Osteoblast (primary cell): ENCODE measurements around the gene ALLC. TPM values are rescaled to one million over a fixed set of nuclear protein-coding genes. Genes with fewer than 3 reads are reported as not detected.
"Not testable (repeated sequence)": the region's sequence is repeated elsewhere in the genome, so short reads cannot be mapped to it uniquely, and the experiment has no call there.

Experiments
- DNase-seq: peaks from one replicate; pipeline ENCODE4 v3.0.0; 2011; ENCODE audit warnings: low spot score, mixed read lengths; ENCODE audit not compliant: insufficient read length; ENCODE audit errors: missing footprints
- H2AFZ ChIP-seq: 2 replicates; pipeline ENCODE4 v1.6.0; 2011; ENCODE audit warnings: mild to moderate bottlenecking, low read length
- H3K27ac ChIP-seq: 2 replicates; pipeline ENCODE4 v1.5.1; 2011; ENCODE audit warnings: mild to moderate bottlenecking, low read depth, low read length, moderate library complexity
- H3K27me3 ChIP-seq: 2 replicates; pipeline ENCODE4 v1.6.0; 2012; ENCODE audit warnings: mild to moderate bottlenecking, control low read depth, inconsistent platforms, low read length, moderate library complexity; ENCODE audit not compliant: insufficient read depth
- H3K36me3 ChIP-seq: 2 replicates; pipeline ENCODE4 v1.5.1; 2011; ENCODE audit warnings: mild to moderate bottlenecking, low read length, control low read depth, moderate library complexity; ENCODE audit not compliant: insufficient read depth
- H3K4me1 ChIP-seq: 2 replicates; pipeline ENCODE4 v1.5.1; 2011; ENCODE audit warnings: mild to moderate bottlenecking, low read length, control low read depth, moderate library complexity; ENCODE audit not compliant: insufficient read depth
- H3K4me2 ChIP-seq: 2 replicates; pipeline ENCODE4 v1.6.0; 2011; ENCODE audit warnings: mild to moderate bottlenecking, low read length; ENCODE audit not compliant: insufficient read depth
- H3K4me3 ChIP-seq: fragments of 200-600 bp; sonication (generic); 3 replicates; pipeline ENCODE4 v1.5.1; 2012; ENCODE audit warnings: mild to moderate bottlenecking, low read length, inconsistent platforms; ENCODE audit not compliant: insufficient read depth
- H3K79me2 ChIP-seq: 2 replicates; pipeline ENCODE4 v1.6.0; 2012; ENCODE audit warnings: mild to moderate bottlenecking, low read length, control low read depth, inconsistent platforms; ENCODE audit not compliant: insufficient read depth
- H3K9me3 ChIP-seq: 2 replicates; pipeline ENCODE4 v1.5.1; 2011; ENCODE audit warnings: low read depth, low read length, control low read depth
- H4K20me1 ChIP-seq: 2 replicates; pipeline ENCODE4 v1.6.0; 2012; ENCODE audit warnings: mild to moderate bottlenecking, low read length, control low read depth; ENCODE audit not compliant: insufficient read depth
- CTCF ChIP-seq: IDR thresholded peaks from 2 replicates; pipeline ENCODE4 v1.5.1; 2011; ENCODE audit warnings: mild to moderate bottlenecking, low read depth, low read length, moderate library complexity; ENCODE audit errors: extremely low read depth
- total RNA-seq: library from RNA; depleted of rRNA; stranded (reverse); fragments of >200 nt; gene quantifications from 2 replicates; pipeline ENCODE4 v1.2.3, GENCODE V29; 2012

ALLC gene
- total RNA-seq, 1 donor, result not detected

- Histone ChIP-seq H3K4me2 (no peak overlapping the region), H2AFZ (no peak overlapping the region), H3K4me1 (no peaks in the 10 kb centered on the region), H4K20me1 (no peaks in the 10 kb centered on the region), H3K27ac (no peak overlapping the region), H3K4me3 (no peak overlapping the region), H3K9me3 (no peaks in the 10 kb centered on the region), H3K79me2 (no peaks in the 10 kb centered on the region), H3K36me3 (no peaks in the 10 kb centered on the region), H3K27me3 (no peaks in the 10 kb centered on the region)
- DNase-seq, result no peak
- TF ChIP-seq CTCF, result no peak
Observed at GRCh38 chr2:3610881-3611505, 47.0 kb upstream of the ALLC start.

GRCh38 chr2:3611589-3611988 lies 46.4 kb upstream of the ALLC start:
- H3K36me3 ChIP-seq, result no peaks in the 10 kb centered on the region
- no peak overlapping the region for H3K4me3 ChIP-seq
- H3K27ac ChIP-seq, result no peak overlapping the region
- H3K4me1 ChIP-seq, result no peaks in the 10 kb centered on the region
- H3K9me3 ChIP-seq, result no peaks in the 10 kb centered on the region
- H2AFZ ChIP-seq, result no peak overlapping the region
- no peak for DNase-seq
- H3K27me3 ChIP-seq, result no peaks in the 10 kb centered on the region
- no peak for TF ChIP-seq CTCF
- no peaks in the 10 kb centered on the region for H4K20me1 ChIP-seq
- H3K79me2 ChIP-seq, result no peaks in the 10 kb centered on the region
- no peak overlapping the region for H3K4me2 ChIP-seq

GRCh38 chr2:3612639-3613523 lies 45.1 kb upstream of the ALLC start:
- H3K9me3 ChIP-seq, result no peaks in the 10 kb centered on the region
- no peaks in the 10 kb centered on the region for H3K4me1 ChIP-seq
- no peak overlapping the region for H2AFZ ChIP-seq
- no peak for TF ChIP-seq CTCF
- no peaks in the 10 kb centered on the region for H3K27me3 ChIP-seq
- H3K79me2 ChIP-seq, result no peaks in the 10 kb centered on the region
- no peaks in the 10 kb centered on the region for H3K36me3 ChIP-seq
- no peaks in the 10 kb centered on the region for H4K20me1 ChIP-seq
- H3K4me3 ChIP-seq, result no peak overlapping the region
- no peak overlapping the region for H3K4me2 ChIP-seq
- no peak overlapping the region for H3K27ac ChIP-seq
- peak; percentile 68 for DNase-seq

- Histone ChIP-seq H2AFZ (no peak overlapping the region), H4K20me1 (no peaks in the 10 kb centered on the region), H3K27ac (no peak overlapping the region), H3K9me3 (no peaks in the 10 kb centered on the region), H3K27me3 (no peaks in the 10 kb centered on the region), H3K4me2 (no peak overlapping the region), H3K36me3 (no peaks in the 10 kb centered on the region), H3K4me1 (no peaks in the 10 kb centered on the region), H3K79me2 (no peaks in the 10 kb centered on the region), H3K4me3 (no peak overlapping the region)
- peak; percentile 25 for DNase-seq
- no peak for TF ChIP-seq CTCF
Observed at GRCh38 chr2:3613524-3613905, 44.5 kb upstream of the ALLC start.

- DNase-seq, H3K36me3 ChIP-seq, H3K9me3 ChIP-seq: not testable (repeated sequence)
Observed at GRCh38 chr2:3614743-3615142, 43.3 kb upstream of the ALLC start.

GRCh38 chr2:3615541-3616200 lies 42.3 kb upstream of the ALLC start:
- H3K4me1 ChIP-seq, H3K27ac ChIP-seq, H3K27me3 ChIP-seq, H2AFZ ChIP-seq, H3K36me3 ChIP-seq, H3K4me2 ChIP-seq, H3K4me3 ChIP-seq, H3K9me3 ChIP-seq, H4K20me1 ChIP-seq, DNase-seq, H3K79me2 ChIP-seq: not testable (repeated sequence)

More at GRCh38 chr2:3614743-3615142, 43.3 kb upstream of the ALLC start:
- H3K27me3 ChIP-seq, H3K27ac ChIP-seq, H4K20me1 ChIP-seq, H3K4me1 ChIP-seq, H2AFZ ChIP-seq, H3K4me3 ChIP-seq, H3K4me2 ChIP-seq, H3K79me2 ChIP-seq: not testable (repeated sequence)
